GM19240 (cell line): ENCODE results near the gene TICRR.
"Not testable (repeated sequence)": the region's sequence is repeated elsewhere in the genome, so short reads cannot be mapped to it uniquely, and the experiment has no call there.

ENCODE experiments used
- DNase-seq: peaks from one replicate; pipeline ENCODE4 v3.0.0; 2011; ENCODE audit warnings: low spot score; ENCODE audit not compliant: insufficient read length

Gene TICRR

GRCh38 chr15:89575146-89575655 lies at the start of gene TICRR:
Gene TICRR (plus strand): TSS chr15:89575469. CDS start chr15:89575587, 118 bp downstream.
- peak; percentile 90 for DNase-seq

- no peak for DNase-seq
Observed at GRCh38 chr15:89526181-89526580, 49.1 kb upstream of the TICRR start.

GRCh38 chr15:89526601-89527441 lies 48.4 kb upstream of the TICRR start:
- DNase-seq: no peak

- DNase-seq: no peak
Observed at GRCh38 chr15:89528757-89529352, 46.4 kb upstream of the TICRR start.

GRCh38 chr15:89530976-89531375 lies 44.3 kb upstream of the TICRR start:
- DNase-seq: no peak

DNA sequence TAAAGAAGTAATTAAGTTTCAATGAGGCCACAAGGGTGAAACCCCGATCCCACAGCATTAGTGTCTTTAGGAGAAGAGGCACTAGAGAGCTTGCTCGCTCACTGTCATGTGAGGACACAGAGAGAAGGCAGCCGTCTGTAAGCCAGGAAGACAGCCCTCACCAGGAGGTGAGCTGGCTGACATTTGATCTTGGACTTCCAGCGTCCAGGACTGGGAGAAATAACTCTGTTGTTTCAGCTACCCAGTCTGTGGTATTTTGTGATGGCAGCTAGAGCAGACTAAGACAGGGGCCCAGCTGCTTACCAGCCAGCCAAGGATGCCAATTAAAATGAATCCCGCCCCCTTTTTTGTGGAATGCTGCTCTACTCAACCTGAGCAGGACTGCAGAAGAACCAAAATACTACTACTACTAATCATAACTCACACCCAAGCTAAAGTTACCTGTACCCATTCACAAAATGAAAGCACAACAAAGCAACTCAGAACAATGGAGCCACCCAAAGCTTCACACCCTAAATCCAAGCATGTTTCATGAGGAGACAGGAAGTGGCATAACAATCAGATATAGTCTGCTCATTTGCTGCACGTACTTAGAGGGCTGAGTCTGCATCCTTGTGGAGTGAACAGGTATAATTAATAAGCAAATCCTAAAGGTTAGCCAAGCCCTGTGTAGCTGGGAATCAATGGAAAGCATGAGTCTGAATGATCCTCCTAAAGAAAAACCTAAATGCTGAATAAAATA lies 43.3 kb upstream of the TICRR start:
- DNase-seq: no peak

- DNase-seq: no peak
Observed at GRCh38 chr15:89533861-89534544, 41.3 kb upstream of the TICRR start.

- DNase-seq: no peak
Observed at GRCh38 chr15:89539027-89539426, 36.2 kb upstream of the TICRR start.

DNA sequence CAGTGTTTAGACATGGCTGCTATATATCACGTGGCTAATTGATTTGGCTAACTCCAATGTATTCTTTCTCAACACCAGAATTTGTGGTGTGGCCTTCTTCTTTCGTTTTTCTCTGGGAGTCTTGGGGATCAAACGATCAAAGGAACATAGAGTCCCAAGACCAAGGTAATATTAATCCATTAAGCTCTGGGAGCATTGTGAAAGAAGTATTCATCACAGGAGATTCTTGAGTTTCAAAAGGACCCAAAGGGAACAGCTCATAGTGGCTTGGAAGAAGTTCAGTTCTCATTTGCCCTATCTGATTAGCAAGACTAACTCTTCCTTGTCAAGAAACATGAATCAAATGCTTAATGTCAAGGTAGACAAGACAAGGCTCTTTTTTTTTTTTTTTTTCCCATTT lies 32.9 kb upstream of the TICRR start:
- no peak for DNase-seq

GRCh38 chr15:89543389-89543788 lies 31.9 kb upstream of the TICRR start:
- DNase-seq: no peak

DNA sequence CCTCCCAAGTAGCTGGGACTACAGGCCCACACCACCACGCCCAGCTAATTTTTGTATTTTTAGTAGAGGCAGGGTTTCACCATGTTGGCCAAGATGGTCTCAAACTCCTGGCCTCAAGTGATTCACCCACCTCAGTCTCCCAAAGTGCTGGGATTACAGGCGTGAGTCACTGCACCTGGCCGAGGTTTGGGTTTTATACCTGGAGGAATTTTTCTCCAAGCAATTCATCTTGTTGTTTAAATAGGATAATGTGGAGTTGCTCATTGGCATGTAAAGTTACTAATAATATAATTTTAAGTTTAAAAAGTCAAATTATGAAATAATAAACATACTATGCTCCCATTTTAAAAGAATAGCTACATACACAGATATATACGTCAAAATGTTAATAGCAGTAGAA lies 26.1 kb upstream of the TICRR start:
- not testable (repeated sequence) for DNase-seq

GRCh38 chr15:89550427-89550826 lies 24.8 kb upstream of the TICRR start:
- no peak for DNase-seq

GRCh38 chr15:89551550-89551949 lies 23.7 kb upstream of the TICRR start:
- no peak for DNase-seq

DNA sequence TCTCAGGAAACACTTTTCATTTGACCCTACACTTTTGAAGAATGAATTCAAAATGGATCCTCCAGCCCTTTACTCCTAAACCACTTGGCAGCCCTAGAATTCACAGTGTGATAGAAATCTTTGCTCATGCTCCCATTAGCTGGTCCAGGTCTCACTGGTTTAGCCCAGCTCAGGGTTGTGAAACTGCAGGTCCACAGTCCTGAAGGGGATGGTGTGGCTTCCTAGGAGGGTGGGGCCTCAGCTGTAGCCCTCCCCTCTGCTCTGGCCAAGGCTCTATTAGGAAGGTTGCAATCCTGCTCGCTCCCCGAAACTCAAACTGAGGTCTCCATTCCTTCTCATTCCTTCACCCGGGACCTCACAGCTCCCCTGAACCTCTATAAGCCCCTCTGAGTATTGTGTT lies 21.6 kb upstream of the TICRR start:
- no peak for DNase-seq

DNA sequence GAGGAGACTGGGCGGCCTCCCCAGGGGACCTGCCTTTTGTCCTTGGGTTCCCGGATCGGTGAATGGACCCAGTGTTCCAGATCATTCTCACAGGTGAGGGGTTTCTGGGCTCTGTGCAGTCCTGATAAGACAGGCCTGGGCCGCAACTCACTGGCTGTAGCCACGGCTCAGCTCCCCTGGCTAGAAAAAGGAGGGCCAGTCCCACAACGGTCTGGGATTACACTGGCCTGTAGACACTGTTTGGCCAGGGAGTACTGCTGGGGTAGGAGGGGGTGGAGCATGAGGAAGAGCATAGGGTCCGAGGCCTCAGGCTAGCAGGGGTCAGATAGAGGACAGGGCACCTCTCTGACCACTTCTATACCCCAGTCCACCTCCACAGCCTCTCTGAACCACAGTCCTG lies 21.0 kb upstream of the TICRR start:
- DNase-seq: no peak

- DNase-seq: no peak
Observed at GRCh38 chr15:89555768-89556167, 19.5 kb upstream of the TICRR start.

GRCh38 chr15:89556413-89557262 lies 18.6 kb upstream of the TICRR start:
- DNase-seq: no peak

DNA sequence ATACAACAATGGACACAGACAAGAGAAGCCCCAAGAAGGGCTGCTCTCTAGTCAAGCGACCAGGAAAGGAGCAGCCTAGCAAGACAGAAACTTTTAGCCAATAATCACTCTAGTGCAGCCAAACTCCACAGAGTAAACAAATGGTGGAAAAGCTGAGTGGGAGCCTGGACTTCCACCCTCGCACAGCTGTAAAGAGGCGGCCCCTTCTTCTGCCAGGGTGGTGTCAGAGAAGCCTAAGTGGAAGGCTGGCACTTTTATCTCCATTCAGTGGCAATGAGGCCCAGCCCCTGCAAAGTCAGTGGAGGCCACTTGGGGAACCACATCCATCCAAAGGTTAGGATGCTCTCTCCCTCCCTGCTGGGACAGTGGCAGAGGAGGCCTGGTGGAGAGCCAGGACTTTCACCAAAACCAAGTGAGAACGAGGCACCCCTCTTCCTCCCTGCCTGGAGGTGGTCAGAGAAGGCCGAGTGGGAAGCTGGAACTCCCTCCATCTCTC lies 15.5 kb upstream of the TICRR start:
- DNase-seq: no peak

DNA sequence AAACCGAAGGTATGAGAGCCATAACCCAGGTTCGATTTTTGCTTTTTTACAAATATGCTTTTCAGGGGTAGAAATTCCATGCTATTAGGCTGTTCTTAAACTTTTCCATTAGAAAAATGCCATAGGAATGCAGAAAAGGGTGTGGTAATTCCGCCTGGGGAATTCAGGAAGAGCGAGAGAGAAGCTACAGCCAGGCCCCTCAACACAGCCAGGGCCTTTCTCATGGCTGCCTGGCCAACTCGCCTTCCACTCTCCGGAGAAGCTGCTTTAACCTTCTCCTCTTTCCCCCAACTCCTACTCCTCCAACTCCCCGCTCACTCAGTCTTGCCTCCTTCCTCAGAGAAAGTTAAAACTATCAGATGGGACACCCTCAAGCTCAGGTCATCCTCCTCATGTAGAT lies 9.1 kb upstream of the TICRR start:
- DNase-seq: no peak

DNA sequence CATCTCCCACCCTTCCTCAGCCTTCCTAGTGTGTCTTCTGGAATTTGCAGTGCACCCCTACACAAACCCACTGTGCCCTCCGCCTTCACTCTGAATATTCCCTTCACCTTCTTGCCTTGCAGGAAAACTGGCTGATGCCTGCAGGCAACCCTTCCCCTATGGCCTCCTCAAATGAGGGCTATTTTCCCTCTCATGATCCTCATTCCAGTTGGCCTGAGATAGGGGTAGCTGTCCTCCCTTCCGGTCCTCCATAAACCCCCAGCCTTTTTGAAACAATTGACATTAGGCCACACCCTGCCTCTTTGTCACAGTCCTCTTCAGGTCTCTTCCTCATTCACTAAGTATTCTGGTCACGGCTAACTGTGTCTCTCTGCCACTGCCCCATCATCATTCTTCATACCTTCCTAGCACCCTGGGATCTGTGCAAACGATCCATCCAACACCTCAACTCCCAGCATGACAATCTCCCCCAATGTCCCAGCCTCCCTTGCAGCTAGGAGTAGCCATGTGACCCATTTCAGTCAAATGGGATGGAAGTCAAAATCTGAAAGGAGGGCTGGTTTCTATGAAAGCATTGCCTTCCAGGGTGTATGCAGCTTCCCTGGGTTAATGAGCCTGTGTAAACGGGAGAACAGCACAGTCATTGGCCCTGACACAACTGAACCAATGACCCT lies 8.5 kb upstream of the TICRR start:
- no peak for DNase-seq
